IPS-NIHi11 (cell line): ENCODE measurements around the gene PM20D1.
"Not testable (repeated sequence)": the region's sequence is repeated elsewhere in the genome, so short reads cannot be mapped to it uniquely, and the experiment has no call there.

Experiments
- DNase-seq: peaks from one replicate; pipeline ENCODE4 v3.0.0; 2012; ENCODE audit warnings: mixed read lengths, low spot score

Gene PM20D1, protein sequence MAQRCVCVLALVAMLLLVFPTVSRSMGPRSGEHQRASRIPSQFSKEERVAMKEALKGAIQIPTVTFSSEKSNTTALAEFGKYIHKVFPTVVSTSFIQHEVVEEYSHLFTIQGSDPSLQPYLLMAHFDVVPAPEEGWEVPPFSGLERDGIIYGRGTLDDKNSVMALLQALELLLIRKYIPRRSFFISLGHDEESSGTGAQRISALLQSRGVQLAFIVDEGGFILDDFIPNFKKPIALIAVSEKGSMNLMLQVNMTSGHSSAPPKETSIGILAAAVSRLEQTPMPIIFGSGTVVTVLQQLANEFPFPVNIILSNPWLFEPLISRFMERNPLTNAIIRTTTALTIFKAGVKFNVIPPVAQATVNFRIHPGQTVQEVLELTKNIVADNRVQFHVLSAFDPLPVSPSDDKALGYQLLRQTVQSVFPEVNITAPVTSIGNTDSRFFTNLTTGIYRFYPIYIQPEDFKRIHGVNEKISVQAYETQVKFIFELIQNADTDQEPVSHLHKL

DNA sequence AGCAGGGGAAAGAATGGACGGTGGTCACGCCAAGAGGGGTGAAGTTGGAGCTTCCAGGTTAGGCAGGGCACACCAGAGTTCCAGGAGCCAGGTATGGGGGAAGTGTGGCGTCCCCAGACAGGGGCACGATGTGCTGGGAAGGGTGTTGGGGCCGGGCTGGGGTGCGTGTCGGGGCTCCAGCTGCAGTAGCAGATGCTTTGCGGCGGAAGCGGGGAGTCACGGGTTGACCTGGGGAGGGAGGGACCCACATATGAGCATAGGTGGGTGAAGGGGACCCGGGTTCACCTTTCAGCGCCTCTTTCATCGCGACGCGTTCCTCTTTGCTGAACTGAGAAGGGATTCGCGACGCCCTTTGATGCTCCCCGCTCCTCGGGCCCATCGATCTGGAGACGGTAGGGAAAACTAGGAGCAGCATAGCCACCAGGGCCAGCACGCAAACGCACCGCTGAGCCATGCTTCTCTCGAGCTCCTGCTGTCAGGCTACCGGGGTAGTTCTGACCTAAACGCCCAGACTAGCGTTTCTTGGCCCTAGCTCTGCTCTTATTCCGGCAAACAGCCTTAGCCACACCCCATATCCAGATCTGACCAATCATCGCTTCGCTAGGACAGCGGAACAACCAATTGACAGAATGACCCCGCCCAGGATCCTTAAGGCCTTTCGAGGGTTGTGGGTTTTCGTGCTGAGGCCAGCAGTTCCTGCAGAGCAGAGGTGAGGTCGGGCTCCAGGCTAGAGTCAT lies at the start of gene PM20D1:
Gene PM20D1 (minus strand): TSS at position 514 of the 737 bp plus-strand sequence. CDS start 60 bp downstream, at position 454.
- DNase-seq = peak; percentile 75

DNA sequence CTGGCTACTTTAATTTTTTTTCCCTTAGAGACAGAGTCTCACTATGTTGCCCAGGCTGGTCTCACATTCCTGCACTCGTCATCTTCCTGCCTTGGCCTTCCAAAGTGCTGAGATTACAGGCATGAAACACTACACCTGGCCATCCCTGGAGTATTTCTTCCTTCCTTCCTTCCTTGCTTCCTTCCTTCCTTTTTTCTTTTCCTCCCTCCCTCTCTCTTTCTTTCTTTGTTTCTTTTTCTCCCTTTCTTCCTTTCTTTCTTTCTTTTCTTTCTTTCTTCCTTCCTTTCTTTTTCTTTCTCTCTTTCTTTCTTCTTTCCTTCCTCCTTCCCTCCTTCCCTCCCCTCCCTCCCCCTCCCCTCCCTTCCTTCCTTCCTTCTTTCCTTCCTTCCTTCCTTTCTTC lies 46.4 kb upstream of the PM20D1 start:
- DNase-seq = no peak

DNA sequence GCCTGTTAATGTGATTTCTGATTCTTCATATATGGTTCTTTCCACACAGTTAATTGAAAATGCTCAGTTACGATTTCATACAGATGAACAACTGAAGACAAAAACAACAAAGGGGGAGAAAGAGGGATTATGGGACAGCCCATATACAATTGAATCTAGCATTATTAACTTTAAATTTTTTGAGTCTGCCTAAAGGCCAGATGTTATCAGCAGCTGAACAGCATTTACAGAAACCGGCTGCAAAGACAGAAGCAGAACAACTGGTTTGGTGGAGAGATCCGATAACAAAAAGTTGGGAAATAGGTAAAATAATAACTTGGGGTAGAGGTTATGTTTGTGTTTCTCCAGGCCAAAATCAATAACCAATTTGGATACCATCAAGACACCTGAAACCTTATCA lies 44.2 kb upstream of the PM20D1 start:
- not testable (repeated sequence) for DNase-seq

DNA sequence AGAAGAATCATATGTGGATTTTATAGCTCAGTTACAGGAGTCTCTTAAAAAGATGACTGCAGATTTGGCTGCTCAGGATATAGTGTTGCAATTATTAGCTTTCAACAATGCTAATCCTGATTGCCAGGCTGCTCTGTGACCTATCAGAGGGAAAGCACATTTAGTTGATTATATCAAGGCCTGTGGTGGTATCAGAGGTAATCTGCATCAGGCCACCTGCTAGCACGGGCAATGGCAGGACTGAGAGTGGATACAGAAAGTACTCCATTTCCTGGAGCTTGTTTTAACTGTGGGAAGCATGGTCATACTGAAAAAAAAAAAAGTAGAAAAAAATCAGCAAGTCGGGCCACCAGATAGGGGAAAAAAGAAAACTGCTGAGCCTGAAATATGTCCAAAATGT lies 42.2 kb upstream of the PM20D1 start:
- DNase-seq = not testable (repeated sequence)

DNA sequence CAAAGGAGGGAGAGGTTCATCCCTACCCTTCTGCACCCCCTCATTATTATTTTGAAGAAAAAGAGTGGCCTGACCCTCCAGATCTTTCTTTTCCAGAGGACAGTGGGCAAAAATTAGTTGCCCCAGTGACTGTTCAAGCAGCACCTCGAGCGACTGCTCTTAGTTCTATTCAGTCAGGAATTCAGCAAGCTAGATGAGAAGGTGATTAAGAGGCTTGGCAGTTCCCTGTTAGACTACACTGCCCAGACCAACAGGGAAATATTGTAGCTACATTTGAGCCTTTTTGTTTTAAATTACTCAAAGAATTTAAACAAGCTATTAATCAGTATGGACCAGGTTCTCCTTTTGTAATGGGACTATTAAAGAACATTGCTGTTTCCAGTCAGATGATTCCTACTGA lies 41.5 kb upstream of the PM20D1 start:
- DNase-seq = not testable (repeated sequence)

DNA sequence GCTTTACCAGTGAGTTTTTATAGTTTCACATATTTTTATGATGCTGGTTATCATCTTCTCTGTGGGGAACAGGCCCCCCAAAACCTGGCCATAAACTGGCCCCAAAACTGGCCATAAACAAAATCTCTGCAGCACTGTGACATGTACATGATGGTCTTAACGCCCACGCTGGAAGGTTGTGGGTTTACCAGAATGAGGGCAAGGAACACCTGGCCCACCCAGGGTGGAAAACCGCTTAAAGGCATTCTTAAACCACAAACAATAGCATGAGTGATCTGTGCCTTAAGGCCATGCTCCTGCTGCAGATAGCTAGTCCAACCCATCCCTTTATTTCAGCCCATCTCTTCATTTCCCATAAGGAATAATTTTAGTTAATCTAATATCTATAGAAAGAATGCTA lies 40.7 kb upstream of the PM20D1 start:
- not testable (repeated sequence) for DNase-seq

DNA sequence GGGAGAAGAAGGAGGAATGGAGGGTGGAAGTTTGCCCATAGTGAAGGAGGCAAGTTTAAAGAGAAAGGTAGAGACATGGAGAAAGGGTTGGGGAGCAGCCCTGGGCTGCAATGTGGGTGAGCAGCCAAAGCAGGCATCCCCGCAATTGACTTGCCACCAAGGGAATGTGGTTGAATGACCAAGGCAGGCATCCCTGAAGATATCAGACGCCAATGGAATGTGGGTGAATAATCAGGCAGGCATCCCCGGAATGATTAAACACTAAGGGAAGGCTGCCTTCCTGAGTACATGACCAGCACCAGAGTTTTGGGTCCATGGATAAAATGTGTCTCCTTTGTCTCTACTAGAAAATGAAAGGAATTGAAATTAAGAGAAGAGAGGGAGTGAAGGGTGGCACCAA lies 39.8 kb upstream of the PM20D1 start:
- not testable (repeated sequence) for DNase-seq

DNA sequence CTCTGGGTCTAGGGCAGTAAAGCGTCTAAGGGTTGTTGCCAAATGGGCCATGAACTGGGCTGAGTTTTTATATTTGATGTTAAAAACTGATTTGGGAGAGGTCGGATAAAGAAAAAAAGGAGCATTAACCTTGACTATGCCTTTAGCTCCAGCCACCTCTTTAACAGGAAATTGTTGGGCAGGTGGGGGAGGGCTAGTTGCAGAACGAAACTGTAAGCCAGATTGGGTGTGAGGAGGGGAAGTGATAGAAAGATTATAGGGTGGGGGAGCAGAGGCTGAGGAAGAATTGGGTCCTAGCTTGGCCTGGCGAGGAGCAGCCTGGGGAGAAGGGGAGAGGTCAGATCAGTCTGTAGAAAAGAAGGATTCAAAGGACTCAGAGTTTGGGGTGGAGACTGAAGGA lies 39.1 kb upstream of the PM20D1 start:
- DNase-seq = not testable (repeated sequence)

DNA sequence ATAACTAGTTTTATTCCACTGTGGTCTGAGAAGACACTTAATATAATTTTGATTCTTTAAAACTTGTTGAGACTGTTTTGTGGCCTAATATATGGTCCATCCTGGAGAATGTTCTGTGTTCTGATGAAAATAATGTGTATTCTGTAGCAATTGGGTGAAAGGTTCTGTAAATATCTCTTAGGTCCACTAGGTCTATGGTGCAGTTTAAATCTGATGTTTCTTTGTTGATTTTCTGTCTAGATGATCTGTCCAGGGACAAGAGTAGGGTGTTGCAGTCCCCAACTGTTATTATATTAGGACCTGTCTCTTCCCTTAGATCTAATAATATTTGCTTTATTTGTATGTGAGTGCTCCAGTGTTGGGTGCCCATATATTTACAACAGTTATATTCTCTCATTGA lies 33.9 kb upstream of the PM20D1 start:
- DNase-seq = no peak

DNA sequence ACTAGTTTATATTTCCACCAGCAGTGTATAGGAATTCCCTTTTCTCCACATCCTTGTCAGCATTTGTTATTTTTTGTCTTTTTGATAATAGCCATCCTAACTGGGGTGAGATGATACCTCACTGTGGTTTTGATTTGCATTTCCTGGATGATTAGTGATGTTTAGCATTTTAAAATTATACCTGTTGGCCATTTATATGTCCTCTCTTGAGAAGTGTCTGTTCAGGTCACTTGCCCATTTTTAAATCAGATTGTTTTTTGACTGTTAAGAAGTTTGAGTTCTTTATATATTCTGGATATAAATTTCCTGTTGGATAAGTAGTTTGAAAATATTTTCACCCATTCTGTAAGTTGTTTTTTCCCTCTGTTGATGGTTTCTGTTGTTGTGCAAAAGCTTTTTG lies 31.0 kb upstream of the PM20D1 start:
- DNase-seq = no peak

DNA sequence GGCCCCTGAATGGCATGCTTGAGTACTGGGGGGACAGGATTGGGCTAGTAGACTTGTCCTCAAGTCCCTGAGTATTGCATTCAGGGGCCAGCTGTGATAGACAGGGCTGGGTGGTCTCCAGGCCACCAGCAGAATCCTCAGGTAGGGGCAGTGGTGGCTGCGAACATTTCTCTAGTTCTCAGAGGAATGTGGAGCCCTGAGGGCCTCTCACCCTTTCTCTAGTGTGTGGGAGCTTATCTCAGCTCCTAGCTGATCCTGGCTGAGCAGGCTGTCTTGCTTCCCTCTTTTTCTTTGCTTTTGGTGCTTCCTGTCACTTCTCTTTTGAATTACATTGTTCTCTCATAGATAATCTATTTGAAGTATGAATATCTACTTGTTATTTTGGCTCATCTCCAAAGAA lies 30.0 kb upstream of the PM20D1 start:
- DNase-seq = no peak

DNA sequence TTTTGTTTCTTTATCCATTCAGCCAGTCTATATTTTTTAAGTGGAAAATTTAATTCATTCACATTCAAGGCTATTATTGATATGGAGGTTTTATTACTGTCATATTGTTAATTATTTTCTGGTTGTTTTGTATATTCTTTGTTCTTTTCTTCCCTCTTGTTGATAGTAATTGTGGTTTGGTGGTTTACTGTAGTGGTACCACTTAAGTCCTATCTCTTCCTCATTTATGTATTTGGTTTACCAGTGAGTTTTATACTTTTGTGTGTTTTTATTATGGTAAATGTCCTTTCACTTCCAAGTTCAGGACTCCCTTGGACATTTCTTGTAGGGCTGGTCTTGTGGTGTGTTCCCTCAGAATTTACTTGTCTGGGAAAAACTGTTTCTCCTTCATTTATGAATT lies 28.1 kb upstream of the PM20D1 start:
- no peak for DNase-seq

DNA sequence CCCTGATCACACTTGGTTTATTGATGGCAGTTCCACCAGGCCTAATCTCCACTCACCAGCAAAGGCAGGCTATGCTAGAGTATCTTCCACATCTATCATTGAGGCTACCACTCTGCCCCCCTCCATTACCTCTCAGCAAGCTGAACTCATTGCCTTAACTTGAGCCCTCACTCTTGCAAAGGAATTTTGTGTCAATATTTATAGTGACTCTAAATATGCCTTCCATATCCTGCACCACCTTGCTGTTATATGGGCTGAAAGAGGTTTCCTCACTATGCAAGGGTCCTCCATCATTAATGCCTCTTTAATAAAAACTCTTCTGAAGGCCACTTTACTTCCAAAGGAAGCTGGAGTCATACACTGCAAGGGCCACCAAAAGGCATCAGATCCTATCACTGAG lies 23.2 kb upstream of the PM20D1 start:
- not testable (repeated sequence) for DNase-seq

DNA sequence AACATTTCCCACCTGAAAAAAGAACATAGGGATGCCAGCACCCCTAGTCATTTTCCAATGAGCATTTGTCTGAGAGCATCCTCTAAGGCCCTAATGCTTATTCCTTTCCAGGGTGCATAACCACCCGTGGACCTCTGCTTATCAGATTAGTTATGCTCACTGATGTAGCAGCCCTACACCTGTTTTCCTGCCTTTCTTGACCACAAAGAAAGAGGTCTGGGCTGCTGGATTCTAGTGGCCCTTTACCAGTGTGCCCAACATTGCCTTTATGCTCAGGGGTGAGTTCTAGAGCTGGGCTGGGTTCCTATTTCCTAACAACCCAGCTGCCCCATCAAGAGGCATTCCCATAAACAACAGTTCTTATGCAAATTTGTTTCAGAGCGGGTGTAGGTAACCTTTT lies 20.3 kb upstream of the PM20D1 start:
- no peak for DNase-seq

DNA sequence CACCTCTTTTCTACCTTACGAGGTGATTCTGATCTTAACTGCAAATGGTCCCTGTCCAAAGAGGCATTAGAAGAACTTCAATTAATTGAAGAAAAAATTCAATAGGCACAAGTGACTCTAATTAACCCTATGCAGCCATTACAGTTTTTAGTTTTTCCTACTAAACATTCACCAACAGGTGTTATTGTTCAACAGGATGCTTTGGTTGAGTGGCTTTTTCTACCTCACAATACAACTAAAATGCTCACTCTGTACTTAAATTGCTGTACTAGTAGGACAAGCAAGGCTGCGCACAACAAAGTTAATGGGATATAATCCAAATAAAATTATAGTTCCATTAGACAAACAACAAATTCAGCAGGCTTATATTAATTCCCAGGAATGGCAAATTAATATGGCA lies 11.6 kb upstream of the PM20D1 start:
- no peak for DNase-seq

DNA sequence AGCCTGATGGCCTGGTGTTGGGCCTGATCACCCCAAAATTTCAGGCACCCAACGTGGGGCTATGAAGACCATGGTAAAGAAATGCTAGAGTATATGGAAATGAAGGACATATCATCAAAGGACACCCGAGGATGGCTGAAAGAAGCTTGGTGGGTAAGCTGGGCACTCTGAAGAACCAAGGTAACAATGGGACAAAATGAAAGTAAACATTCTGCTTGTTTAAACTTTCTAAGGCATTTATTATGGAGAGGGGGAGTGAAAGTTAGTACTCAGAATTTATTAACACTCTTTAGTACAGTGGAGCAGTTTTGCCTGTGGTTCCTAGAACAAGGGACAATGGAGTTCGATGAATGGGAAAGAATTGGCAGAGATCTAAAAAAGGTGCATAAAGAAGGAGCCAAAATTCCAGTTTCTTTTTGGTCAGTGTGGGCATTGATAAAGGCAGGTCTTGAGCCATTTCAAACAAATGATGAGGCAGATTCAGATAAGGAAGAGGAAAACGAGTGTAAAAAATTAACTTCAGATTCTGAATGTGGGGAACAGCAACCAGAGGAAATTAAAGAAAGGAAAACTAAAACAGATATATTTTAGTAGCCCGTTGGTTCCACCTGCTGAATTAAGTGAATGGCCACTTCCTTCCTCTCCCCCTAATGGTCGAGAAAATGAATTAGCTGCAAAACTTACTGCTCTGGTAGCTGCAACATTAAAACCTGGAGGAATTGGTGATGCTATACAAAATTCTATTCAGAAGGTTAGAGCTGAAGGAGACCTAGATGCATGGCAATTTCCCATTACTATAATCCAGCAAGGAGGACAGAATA lies 8.4 kb upstream of the PM20D1 start:
- no peak for DNase-seq

DNA sequence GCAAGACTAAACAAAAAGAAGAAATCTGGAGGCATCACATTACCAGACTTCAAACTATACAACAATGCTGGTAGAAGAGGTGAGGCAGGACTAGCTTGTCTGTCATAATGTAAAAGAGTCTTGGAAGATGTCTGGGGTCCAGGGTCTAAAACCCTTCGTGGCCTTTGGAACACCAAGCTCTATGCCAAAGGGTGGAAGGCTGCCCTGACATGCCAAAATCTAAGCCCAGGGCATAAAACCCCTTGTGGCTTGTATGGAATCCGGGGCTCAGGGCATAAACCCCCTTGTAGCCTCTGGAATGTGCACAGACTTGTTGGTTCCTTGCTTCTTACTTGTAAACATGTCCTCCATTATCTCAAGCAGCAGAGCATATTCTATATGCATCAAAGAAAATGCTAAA lies 7.6 kb upstream of the PM20D1 start:
- DNase-seq = not testable (repeated sequence)

DNA sequence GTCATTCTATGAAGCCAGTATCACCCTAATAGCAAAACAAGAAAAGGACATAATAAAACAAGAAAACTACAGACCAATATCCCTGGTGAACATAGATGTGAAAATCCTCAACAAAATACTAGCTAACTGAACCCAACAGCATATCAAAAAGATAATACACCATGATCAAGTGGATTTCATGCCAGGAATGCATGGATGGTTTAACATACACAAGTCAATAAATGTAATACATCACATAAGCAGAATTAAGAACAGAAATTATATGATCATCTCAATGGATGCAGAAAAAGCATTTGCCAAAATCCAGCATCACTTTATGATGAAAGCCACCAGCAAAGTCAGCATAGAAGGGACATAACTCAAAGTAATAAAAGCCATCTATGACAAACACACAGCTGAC lies 6.5 kb upstream of the PM20D1 start:
- no peak for DNase-seq

DNA sequence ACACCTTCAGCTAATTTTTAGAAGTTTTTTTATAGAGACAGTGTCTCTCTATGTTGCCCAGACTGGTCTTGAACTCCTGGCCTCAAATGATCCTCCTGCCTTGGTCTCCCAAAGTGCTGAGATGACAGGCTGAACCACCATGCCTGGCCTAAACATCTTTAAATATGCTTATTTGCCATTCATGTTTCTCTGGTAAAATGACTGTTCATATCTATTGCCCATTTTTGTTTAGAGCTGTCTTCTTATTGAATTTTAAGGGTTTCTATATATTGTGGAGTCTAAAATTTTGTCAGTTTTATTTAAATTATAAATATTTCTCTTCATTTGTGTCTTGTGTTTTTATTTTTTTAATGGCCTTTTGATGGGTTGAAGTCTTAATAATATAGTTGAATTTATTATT lies 3.0 kb upstream of the PM20D1 start:
- DNase-seq = no peak

DNA sequence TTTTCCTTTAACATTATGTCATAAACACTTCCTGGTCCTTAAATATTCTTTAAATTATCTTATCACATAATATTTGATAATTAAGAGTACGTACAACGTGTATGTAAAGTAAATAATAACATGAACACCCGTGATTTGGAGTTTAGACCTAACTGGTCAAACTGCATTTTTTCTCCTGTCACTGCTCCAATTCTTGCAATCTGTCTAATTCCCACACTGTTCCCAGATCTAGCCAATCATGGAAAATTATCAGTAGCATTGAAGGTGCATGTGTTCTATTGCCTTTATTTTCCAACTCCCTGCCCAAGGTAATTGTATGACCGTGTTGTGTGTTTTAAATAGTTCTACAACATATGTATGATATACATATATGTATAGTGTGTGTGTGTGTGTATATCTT lies 2.1 kb upstream of the PM20D1 start:
- DNase-seq = no peak

DNA sequence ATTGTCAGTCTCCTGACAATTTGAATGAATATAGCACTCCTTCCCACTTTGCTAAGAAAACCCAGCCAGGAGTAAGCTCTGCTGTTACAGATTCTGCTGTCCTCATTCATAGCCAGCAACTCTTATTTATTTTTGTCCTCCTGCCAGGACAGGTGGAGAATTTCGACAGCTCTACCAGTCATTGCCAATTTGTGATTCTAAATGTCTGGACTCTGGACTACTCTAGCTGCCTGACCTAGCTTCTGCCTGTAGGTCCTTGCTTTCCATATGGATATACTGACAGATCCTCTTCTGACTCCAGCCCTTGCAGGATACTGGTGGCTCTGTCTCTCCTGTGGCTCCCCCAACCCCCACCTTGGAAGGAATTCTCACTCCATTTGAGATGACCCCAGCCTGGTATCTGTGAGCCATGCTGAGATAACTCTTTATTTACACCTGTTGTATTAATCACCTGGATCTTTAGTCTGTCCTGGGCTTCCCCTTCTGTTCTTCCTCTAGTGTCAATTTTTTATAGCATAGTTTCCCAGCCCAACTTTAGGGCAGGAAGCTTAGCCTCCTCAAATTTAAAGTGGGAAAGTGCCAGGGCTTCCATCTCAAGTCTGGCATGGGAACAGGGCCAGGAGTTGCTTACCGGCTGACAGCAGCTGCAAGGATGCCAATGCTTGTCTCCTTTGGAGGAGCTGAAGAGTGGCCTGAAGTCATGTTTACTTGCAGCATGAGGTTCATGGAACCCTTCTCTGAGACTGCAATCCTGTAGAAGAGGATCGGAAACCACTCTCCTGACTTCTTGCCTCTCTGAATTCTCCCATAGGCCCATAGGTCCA lies 6.7 kb downstream of the PM20D1 start:
- DNase-seq = no peak

DNA sequence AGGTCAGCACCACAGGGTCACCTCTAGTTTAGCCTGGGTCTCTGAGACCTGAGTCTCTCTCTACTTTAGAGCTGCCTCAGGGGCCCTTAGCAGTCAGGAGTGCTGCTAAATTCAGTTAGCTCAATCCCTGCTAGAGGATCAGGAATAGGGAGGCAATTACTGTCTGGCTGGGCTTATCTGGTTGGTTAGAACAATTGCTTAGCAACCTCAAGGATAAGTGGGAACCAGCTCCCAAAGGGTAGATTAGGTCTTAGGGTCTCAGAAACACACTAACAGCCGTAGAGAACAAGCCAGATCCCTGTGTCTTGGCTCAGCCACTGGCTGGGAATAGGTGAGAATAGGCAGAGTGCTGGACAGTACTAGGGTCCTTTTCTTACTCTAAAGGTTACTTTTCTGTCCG lies 7.7 kb downstream of the PM20D1 start:
- no peak for DNase-seq
